ENCODE results near the gene BCAS1.

Gene BCAS1

DNA sequence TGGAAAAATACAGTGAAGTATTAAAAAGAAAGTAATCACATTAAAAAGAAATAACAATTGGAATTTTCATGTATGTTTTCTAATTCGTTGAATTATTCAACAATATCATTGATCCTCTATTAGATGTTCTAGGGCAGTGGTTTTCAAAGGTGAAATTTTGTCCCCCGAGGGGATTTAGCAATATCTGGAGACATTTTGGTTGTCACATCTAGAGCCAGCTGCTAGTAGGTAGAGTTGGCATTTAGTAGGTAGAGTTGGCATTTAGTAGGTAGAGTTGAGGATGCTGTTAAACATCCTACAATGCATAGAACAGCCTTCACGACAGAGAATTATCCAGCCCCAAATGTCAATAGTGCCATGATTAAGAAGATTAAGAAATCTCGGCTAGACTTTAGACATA, 173.7 kb downstream of the BCAS1 start:
- TF ChIP-seq GATA3 (IDR thresholded peaks at IDR 0.05; ENCODE audit: low read depth, low read length) (no peak), GATA2 (IDR thresholded peaks at IDR 0.05; ENCODE audit: low read depth, low read length) (no peak)

DNA sequence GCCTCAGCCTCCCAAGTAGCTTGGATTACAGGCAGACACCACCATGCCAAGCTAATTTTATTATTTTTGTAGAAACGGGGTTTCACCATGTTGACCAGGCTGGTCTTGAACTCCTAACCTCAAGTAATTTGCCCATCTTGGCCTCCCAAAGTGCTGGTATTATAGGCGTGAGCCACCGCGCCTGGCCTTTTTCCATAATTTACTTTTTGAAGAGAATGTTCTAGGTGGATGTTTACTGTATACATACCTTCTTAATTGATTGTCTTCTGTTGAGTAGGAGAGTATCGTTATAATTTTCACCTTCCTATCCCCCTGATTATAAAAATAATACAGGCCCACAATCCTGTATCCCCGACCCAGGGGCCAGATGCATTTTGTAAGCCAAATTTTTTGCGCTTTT, 174.4 kb downstream of the BCAS1 start:
- TF ChIP-seq GATA2 (IDR thresholded peaks at IDR 0.05; ENCODE audit: low read depth, low read length) (no peak), GATA3 (IDR thresholded peaks at IDR 0.05; ENCODE audit: low read depth, low read length) (no peak)

DNA sequence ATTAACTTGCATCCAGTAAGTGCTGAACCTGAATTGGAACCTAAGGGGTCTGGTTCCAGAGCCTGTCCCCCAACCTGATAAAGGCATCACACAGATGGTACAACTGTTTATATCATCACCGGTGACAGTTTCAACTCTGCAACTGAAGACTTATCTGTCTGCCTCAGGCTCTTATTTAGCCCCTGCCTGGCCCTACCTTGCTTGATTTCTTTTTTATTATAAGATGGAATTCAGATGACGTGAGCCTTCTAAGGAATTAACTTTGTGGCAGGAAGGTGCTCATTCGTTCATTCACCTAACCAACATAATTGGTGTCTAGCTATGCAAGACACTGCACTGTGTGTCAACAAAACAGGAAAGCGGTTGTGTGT, 175.0 kb downstream of the BCAS1 start:
- TF ChIP-seq GATA3 (IDR thresholded peaks at IDR 0.05; ENCODE audit: low read depth, low read length) (no peak), GATA2 (IDR thresholded peaks at IDR 0.05; ENCODE audit: low read depth, low read length) (no peak)

DNA sequence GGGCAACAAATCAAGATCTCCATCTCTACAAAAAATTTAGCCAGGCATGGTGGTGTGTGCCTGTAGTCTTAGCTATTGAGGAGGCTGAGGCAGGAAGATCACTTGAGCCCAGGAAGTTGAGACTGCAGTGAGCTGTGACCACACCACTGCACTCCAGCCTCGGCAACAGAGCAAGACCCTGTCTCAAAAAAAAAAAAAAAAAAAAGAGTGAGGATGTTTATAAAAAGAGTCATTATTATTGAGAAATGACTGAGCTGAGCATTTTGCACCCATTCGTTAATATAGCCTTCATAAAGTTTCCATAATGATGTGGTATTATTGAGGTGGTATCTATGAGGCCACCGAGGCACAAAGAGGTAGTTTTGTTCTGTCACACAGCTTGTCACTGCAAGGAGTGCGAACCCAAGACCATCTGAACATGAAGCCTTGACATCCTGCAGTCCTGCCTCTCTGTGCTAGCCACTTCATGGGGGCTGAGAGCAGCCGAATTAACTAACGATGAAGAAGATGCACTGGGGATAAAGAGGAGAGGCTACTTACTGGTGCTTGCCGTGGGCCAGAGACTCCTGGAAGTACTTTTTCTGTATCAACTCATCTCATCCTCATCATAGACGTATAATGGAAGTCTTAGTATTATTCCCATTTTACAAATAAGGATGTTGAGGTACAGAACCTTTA, 175.5 kb downstream of the BCAS1 start:
- TF ChIP-seq GATA2 (IDR thresholded peaks at IDR 0.05; ENCODE audit: low read depth, low read length) (no peak), GATA3 (IDR thresholded peaks at IDR 0.05; ENCODE audit: low read depth, low read length) (no peak)

All from SH-SY5Y (cell line).